ENCODE measurements around the gene GRK4.

Gene GRK4

GRCh38 chr4:3075652-3075981 lies 112.2 kb downstream of the GRK4 start:
- Histone ChIP-seq H3K36me3 (ENCODE audit: control insufficient read depth, insufficient read depth, low read length) (no peaks in the 10 kb centered on the region), H3K4me1 (no peaks in the 10 kb centered on the region), H3K4me2 (ENCODE audit: low read length) (peak overlapping the region; percentile 81), H3K4me3 (ENCODE audit: low read depth, low read length) (peak overlapping the region; percentile 82), H3K27ac (no peak overlapping the region), H3K9ac (no peak overlapping the region), H3K79me2 (peaks cover 19% of the 10 kb centered on the region), H3K27me3 (ENCODE audit: control insufficient read depth, insufficient read depth, low read length) (no peaks in the 10 kb centered on the region), H2AFZ (no peak overlapping the region), H3K9me3 (ENCODE audit: control insufficient read depth, low read length) (no peaks in the 10 kb centered on the region)
- TF ChIP-seq CTCF (IDR thresholded peaks at IDR 0.05) = no peak

DNA sequence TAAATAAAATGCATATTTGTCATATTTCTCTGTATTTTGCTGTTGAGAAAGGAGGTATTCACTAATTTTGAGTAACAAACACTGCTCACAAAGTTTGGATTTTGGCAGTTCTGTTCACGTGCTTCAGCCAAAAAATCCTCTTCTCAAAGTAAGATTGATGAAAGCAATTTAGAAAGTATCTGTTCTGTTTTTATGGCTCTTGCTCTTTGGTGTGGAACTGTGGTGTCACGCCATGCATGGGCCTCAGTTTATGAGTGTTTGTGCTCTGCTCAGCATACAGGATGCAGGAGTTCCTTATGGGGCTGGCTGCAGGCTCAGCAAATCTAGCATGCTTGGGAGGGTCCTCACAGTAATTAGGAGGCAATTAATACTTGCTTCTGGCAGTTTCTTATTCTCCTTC lies 114.4 kb downstream of the GRK4 start:
- no peak overlapping the region for H3K9ac ChIP-seq
- H3K27ac ChIP-seq = no peak overlapping the region
- no peak overlapping the region for H3K4me3 ChIP-seq (ENCODE audit: low read depth, low read length)
- H3K27me3 ChIP-seq (ENCODE audit: control insufficient read depth, insufficient read depth, low read length) = no peaks in the 10 kb centered on the region
- no peaks in the 10 kb centered on the region for H3K36me3 ChIP-seq (ENCODE audit: control insufficient read depth, insufficient read depth, low read length)
- no peaks in the 10 kb centered on the region for H3K4me1 ChIP-seq
- H3K79me2 ChIP-seq = peaks cover 29% of the 10 kb centered on the region
- H3K4me2 ChIP-seq (ENCODE audit: low read length) = no peak overlapping the region
- H2AFZ ChIP-seq = no peak overlapping the region
- no peaks in the 10 kb centered on the region for H3K9me3 ChIP-seq (ENCODE audit: control insufficient read depth, low read length)
- no peak for TF ChIP-seq CTCF (IDR thresholded peaks at IDR 0.05)

GRCh38 chr4:3079694-3080123 lies 116.3 kb downstream of the GRK4 start:
- no peak for TF ChIP-seq CTCF (IDR thresholded peaks at IDR 0.05)
- H3K4me1 ChIP-seq = no peaks in the 10 kb centered on the region

GRCh38 chr4:3082925-3083515 lies 119.6 kb downstream of the GRK4 start:
- Histone ChIP-seq H3K79me2 (peaks cover 36% of the 10 kb centered on the region), H3K36me3 (ENCODE audit: control insufficient read depth, insufficient read depth, low read length) (no peaks in the 10 kb centered on the region), H3K4me2 (ENCODE audit: low read length) (no peak overlapping the region), H3K4me3 (ENCODE audit: low read depth, low read length) (no peak overlapping the region), H3K27me3 (ENCODE audit: control insufficient read depth, insufficient read depth, low read length) (no peaks in the 10 kb centered on the region), H2AFZ (no peak overlapping the region), H3K9me3 (ENCODE audit: control insufficient read depth, low read length) (no peaks in the 10 kb centered on the region), H3K27ac (no peak overlapping the region), H3K4me1 (no peaks in the 10 kb centered on the region), H3K9ac (no peak overlapping the region)
- TF ChIP-seq CTCF (IDR thresholded peaks at IDR 0.05) = no peak

More at GRCh38 chr4:3079694-3080123, 116.3 kb downstream of the GRK4 start:
- no peak overlapping the region for H3K4me2 ChIP-seq (ENCODE audit: low read length)
- H2AFZ ChIP-seq = no peak overlapping the region
- no peak overlapping the region for H3K4me3 ChIP-seq (ENCODE audit: low read depth, low read length)
- H3K36me3 ChIP-seq (ENCODE audit: control insufficient read depth, insufficient read depth, low read length) = no peaks in the 10 kb centered on the region
- H3K27ac ChIP-seq = no peak overlapping the region
- H3K9ac ChIP-seq = no peak overlapping the region
- H3K27me3 ChIP-seq (ENCODE audit: control insufficient read depth, insufficient read depth, low read length) = no peaks in the 10 kb centered on the region
- H3K9me3 ChIP-seq (ENCODE audit: control insufficient read depth, low read length) = no peaks in the 10 kb centered on the region
- H3K79me2 ChIP-seq = peaks cover 31% of the 10 kb centered on the region

DNA sequence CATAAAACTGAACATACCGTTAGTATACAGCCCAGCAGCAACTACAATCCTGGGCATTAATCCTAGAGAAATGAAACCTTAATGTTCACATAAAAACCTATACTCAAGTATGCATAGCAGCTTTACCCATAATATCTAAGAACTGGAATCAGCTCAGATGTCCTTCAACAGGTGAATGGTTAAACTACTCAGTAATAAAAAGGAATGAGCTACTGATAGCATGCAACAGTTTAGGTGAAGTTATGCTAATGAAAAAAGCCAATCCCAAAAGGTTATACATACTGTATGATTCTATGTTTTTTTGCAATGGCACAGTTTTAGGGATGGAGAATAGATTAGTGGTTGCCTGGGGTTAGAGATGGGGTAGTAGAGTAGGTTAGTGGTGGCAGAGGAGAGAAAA lies 120.4 kb downstream of the GRK4 start:
- no peak overlapping the region for H2AFZ ChIP-seq
- H3K4me3 ChIP-seq (ENCODE audit: low read depth, low read length) = no peak overlapping the region
- H3K36me3 ChIP-seq (ENCODE audit: control insufficient read depth, insufficient read depth, low read length) = no peaks in the 10 kb centered on the region
- H3K4me2 ChIP-seq (ENCODE audit: low read length) = no peak overlapping the region
- no peak overlapping the region for H3K9ac ChIP-seq
- no peak for TF ChIP-seq CTCF (IDR thresholded peaks at IDR 0.05)
- H3K27me3 ChIP-seq (ENCODE audit: control insufficient read depth, insufficient read depth, low read length) = no peaks in the 10 kb centered on the region
- no peak overlapping the region for H3K27ac ChIP-seq
- peaks cover 33% of the 10 kb centered on the region for H3K79me2 ChIP-seq
- H3K9me3 ChIP-seq (ENCODE audit: control insufficient read depth, low read length) = no peaks in the 10 kb centered on the region
- no peaks in the 10 kb centered on the region for H3K4me1 ChIP-seq
